Measurements from ENCODE around the gene CACNA1G. TPM values are rescaled to one million over a fixed set of nuclear protein-coding genes. Genes with fewer than 3 reads are reported as not detected.
A peak's percentile ranks its signal among the peaks of the same experiment; 100 is the strongest.

The CACNA1G gene
- total RNA-seq, 2 donors from 2014 or later, result 0.84 to 1.1 TPM

DNA sequence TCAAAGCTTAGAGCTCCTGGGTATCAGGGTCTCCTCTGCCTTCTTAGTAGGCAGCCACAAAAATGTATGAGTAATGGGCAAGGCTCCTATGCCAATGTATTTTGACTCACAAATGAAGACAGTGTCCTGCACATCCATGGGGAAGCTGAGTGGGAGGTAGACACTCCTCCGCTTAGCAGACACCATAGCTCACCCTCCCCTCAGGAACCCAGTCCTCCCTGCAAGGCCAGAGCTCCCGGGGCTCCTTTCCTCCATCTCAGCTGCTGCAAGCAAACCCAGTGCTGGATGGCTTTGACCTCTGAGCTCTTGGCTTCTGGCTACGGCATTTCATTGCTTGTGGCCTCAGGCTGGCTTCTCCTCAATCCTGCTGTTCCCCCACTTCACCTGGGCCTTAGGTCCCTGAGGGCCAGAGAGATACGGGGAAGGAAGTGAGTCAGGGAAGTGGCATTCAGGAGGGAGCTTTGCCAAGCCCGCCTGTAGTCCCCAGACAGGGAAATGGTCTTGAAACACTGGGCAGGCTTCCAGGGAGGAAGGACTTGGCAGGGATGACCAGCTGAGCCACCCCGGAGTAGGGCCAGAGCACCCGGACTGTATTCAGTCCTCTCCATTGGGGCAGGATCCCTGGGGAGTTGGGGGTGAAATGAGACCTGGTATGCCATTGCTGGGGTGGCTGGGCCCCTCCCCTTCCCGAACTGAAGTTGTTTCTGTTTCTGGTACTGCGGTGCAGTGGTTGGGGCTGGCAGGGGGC lies 78.6 kb downstream of the CACNA1G start:
- Histone ChIP-seq H3K4me3 (ENCODE audit: low read length) (no peak overlapping the region), H3K27me3 (ENCODE audit: control insufficient read depth, insufficient read depth, low read length, poor library complexity, severe bottlenecking) (peaks cover 44% of the 10 kb centered on the region), H3K9me3 (ENCODE audit: control insufficient read depth, low read length) (no peaks in the 10 kb centered on the region), H3K4me1 (ENCODE audit: control insufficient read depth, insufficient read depth, low read length) (no peaks in the 10 kb centered on the region), H3K9ac (ENCODE audit: extremely low read depth, low read length, poor library complexity, severe bottlenecking) (no peak overlapping the region), H3K36me3 (ENCODE audit: control insufficient read depth, insufficient read depth, low read length) (no peaks in the 10 kb centered on the region), H3K27ac (ENCODE audit: low read depth, low read length) (no peak overlapping the region)
- no peak overlapping the region for H3K4me3 Mint-ChIP-seq
- peaks cover 6% of the 10 kb centered on the region for H3K4me1 Mint-ChIP-seq
- 81 to 86% methylated on average over 6 to 9 of the region's 9 CpGs for WGBS, 2 experiments (ENCODE audit: insufficient coverage in 1 of 2, insufficient read length in 1 of 2)
- H3K36me3 Mint-ChIP-seq (ENCODE audit: low read depth), result no peaks in the 10 kb centered on the region
- H3K27ac Mint-ChIP-seq, result no peak overlapping the region
- H3K27me3 Mint-ChIP-seq (ENCODE audit: insufficient read depth), result peaks cover 30% of the 10 kb centered on the region
- peak; percentile 80 for DNase-seq
- no peaks in the 10 kb centered on the region for H3K9me3 Mint-ChIP-seq
- TF ChIP-seq, protein P1, sequence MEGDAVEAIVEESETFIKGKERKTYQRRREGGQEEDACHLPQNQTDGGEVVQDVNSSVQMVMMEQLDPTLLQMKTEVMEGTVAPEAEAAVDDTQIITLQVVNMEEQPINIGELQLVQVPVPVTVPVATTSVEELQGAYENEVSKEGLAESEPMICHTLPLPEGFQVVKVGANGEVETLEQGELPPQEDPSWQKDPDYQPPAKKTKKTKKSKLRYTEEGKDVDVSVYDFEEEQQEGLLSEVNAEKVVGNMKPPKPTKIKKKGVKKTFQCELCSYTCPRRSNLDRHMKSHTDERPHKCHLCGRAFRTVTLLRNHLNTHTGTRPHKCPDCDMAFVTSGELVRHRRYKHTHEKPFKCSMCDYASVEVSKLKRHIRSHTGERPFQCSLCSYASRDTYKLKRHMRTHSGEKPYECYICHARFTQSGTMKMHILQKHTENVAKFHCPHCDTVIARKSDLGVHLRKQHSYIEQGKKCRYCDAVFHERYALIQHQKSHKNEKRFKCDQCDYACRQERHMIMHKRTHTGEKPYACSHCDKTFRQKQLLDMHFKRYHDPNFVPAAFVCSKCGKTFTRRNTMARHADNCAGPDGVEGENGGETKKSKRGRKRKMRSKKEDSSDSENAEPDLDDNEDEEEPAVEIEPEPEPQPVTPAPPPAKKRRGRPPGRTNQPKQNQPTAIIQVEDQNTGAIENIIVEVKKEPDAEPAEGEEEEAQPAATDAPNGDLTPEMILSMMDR (conservative IDR thresholded peaks at IDR 0.05), result no peak

DNA sequence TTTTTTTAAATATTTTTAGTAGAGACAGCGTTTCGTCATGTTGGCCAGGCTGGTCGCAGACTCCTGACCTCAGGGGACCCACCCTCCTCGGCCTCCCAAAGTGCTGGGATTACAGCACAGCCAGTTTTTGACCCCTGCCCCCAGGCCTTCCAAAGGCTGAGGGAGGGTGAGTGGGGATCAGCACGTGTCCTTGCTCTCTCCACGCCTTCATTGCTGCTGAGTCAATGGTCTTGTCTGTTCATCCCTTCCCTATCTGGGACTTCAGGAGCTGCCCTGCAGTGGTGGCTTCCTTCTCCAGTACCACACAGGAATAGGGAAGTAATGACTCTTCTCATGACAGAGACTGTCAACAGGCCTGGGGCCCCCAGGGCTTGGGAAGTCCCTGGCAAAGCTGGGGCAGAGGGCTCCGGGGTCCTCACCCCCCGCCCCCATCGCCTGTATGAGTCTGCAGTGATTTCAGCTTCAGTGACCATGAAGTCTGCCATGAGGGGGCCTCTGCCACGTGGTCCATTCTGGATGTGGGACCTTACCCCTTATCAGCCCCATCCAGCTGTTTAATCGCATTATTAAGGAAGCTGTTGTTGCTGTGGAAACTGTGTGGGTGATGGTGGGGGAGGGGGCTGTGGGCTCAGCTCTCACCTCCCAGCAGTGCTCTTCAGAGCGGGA lies 80.3 kb downstream of the CACNA1G start:
- peaks cover 27% of the 10 kb centered on the region for H3K27me3 ChIP-seq (ENCODE audit: control insufficient read depth, insufficient read depth, low read length, poor library complexity, severe bottlenecking)
- WGBS, 2 experiments (ENCODE audit: insufficient coverage in 1 of 2, insufficient read length in 1 of 2), result 76 to 85% methylated on average over 8 to 12 of the region's 12 CpGs
- H3K27me3 Mint-ChIP-seq (ENCODE audit: insufficient read depth), result peaks cover 16% of the 10 kb centered on the region
- TF ChIP-seq, protein P1 (conservative IDR thresholded peaks at IDR 0.05), result no peak
- no peak overlapping the region for H3K27ac ChIP-seq (ENCODE audit: low read depth, low read length)
- no peak overlapping the region for H3K4me3 ChIP-seq (ENCODE audit: low read length)
- H3K36me3 Mint-ChIP-seq (ENCODE audit: low read depth), result no peaks in the 10 kb centered on the region
- peaks cover 6% of the 10 kb centered on the region for H3K4me1 Mint-ChIP-seq
- no peaks in the 10 kb centered on the region for H3K36me3 ChIP-seq (ENCODE audit: control insufficient read depth, insufficient read depth, low read length)
- no peak overlapping the region for H3K4me3 Mint-ChIP-seq
- H3K4me1 ChIP-seq (ENCODE audit: control insufficient read depth, insufficient read depth, low read length), result no peaks in the 10 kb centered on the region
- no peaks in the 10 kb centered on the region for H3K9me3 ChIP-seq (ENCODE audit: control insufficient read depth, low read length)
- H3K9ac ChIP-seq (ENCODE audit: extremely low read depth, low read length, poor library complexity, severe bottlenecking), result no peak overlapping the region
- H3K27ac Mint-ChIP-seq, result no peak overlapping the region
- no peak for DNase-seq
- H3K9me3 Mint-ChIP-seq, result no peaks in the 10 kb centered on the region

DNA sequence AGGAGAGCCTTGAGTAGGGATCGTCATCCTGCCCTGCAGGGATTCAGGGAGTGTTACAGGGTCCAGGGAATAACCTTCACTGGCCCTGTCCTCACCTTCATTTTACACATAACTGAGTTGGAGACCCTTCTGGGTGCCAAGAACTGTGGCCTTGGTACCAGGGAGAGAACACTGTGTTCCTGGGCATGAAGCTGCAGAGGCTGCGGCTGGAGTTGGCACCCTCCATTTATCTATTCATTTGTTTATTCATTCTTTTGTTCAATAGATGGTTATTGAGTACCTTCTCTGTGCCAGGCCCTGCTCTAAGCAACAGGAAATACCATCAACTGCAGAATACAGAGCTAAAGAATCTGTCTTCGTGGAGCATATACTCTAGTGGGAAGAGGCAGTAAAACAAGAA lies 80.8 kb downstream of the CACNA1G start:
- H3K27me3 ChIP-seq (ENCODE audit: control insufficient read depth, insufficient read depth, low read length, poor library complexity, severe bottlenecking), result peaks cover 22% of the 10 kb centered on the region
- H3K9ac ChIP-seq (ENCODE audit: extremely low read depth, low read length, poor library complexity, severe bottlenecking), result no peak overlapping the region
- no peaks in the 10 kb centered on the region for H3K36me3 Mint-ChIP-seq (ENCODE audit: low read depth)
- peaks cover 6% of the 10 kb centered on the region for H3K4me1 Mint-ChIP-seq
- no peaks in the 10 kb centered on the region for H3K9me3 ChIP-seq (ENCODE audit: control insufficient read depth, low read length)
- WGBS, 2 experiments (ENCODE audit: insufficient coverage in 1 of 2, insufficient read length in 1 of 2), result 77 to 88% methylated on average over 1 to 3 of the region's 3 CpGs
- H3K4me3 Mint-ChIP-seq, result no peak overlapping the region
- peaks cover 10% of the 10 kb centered on the region for H3K27me3 Mint-ChIP-seq (ENCODE audit: insufficient read depth)
- TF ChIP-seq, protein P1 (conservative IDR thresholded peaks at IDR 0.05), result no peak
- H3K9me3 Mint-ChIP-seq, result no peaks in the 10 kb centered on the region
- H3K4me1 ChIP-seq (ENCODE audit: control insufficient read depth, insufficient read depth, low read length), result no peaks in the 10 kb centered on the region
- no peak overlapping the region for H3K4me3 ChIP-seq (ENCODE audit: low read length)
- H3K27ac ChIP-seq (ENCODE audit: low read depth, low read length), result no peak overlapping the region
- H3K27ac Mint-ChIP-seq, result no peak overlapping the region
- no peak for DNase-seq
- H3K36me3 ChIP-seq (ENCODE audit: control insufficient read depth, insufficient read depth, low read length), result no peaks in the 10 kb centered on the region

Measured in endodermal cell (in vitro differentiated cells).